ENCODE results near the gene HCN3.
"Not testable (repeated sequence)": the region's sequence is repeated elsewhere in the genome, so short reads cannot be mapped to it uniquely, and the experiment has no call there.

The HCN3 gene

GRCh38 chr1:155327981-155328380 is 50.7 kb downstream of the HCN3 start:
- no peaks in the 10 kb centered on the region for H3K27me3 ChIP-seq (ENCODE audit: insufficient read depth, low read length)
- H3K9me3 ChIP-seq (ENCODE audit: insufficient read depth, low read depth, low read length) = no peaks in the 10 kb centered on the region
- H3K4me1 ChIP-seq (ENCODE audit: insufficient read depth, low read length) = no peaks in the 10 kb centered on the region
- peaks cover 49% of the 10 kb centered on the region for H3K36me3 ChIP-seq (ENCODE audit: insufficient read depth, low read depth, low read length)
- H3K9ac ChIP-seq (ENCODE audit: low read depth, low read length) = no peak overlapping the region
- H3K4me3 ChIP-seq (ENCODE audit: low read length) = no peak overlapping the region
- no peak overlapping the region for H3K27ac ChIP-seq (ENCODE audit: low read length)

DNA sequence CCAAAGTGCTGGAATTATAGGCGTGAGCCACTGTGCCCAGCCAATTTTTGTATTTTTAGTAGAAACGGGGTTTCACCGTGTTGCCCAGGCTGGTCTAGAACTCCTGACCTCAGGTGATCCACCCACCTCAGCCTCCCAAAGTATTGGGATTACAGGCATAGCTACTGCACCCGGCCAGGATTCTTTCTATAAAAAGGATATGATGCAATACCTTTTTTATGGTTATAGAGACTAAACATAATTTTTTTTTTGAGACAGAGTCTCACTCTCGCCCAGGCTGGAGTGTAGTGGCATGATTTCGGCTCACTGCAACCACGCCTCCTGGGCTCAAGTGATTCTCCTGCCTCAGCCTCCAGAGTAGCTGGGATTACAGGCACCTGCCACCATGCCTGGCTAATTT is 51.6 kb downstream of the HCN3 start:
- not testable (repeated sequence) for H3K27me3 ChIP-seq (ENCODE audit: insufficient read depth, low read length); H3K27ac ChIP-seq (ENCODE audit: low read length); H3K9ac ChIP-seq (ENCODE audit: low read depth, low read length); H3K4me3 ChIP-seq (ENCODE audit: low read length); H3K9me3 ChIP-seq (ENCODE audit: insufficient read depth, low read depth, low read length); H3K4me1 ChIP-seq (ENCODE audit: insufficient read depth, low read length)
- peaks cover 53% of the 10 kb centered on the region for H3K36me3 ChIP-seq (ENCODE audit: insufficient read depth, low read depth, low read length)

DNA sequence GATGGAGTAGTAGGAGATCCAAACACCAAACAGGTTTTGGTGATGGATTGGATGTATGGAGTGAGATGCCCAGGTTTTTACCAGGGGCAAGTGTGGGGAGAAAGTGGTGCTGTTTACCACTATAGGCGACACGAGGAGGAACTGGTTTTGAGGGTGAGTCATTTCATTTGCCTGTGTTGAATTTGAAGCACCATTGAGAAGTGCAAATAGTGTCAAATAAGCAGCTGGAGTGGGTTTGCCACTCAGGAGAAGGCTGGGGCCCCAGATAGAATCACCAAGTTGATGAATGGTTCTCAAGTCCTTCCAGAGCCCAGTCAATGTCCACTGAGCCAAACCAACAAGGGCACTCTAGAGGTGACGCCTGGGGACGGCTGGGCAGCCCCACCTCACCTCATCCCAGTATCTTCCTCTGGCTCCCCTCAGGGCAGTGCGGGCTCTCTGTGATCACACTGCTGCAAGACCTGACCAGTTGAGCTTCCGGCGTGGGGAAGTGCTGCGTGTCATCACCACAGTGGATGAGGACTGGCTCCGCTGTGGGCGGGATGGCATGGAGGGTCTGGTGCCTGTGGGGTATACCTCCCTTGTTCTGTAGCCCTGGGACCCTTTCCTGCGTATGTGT is 52.8 kb downstream of the HCN3 start:
- H3K27ac ChIP-seq (ENCODE audit: low read length) = no peak overlapping the region
- H3K4me3 ChIP-seq (ENCODE audit: low read length) = no peak overlapping the region
- no peak overlapping the region for H3K9ac ChIP-seq (ENCODE audit: low read depth, low read length)
- no peaks in the 10 kb centered on the region for H3K9me3 ChIP-seq (ENCODE audit: insufficient read depth, low read depth, low read length)
- H3K36me3 ChIP-seq (ENCODE audit: insufficient read depth, low read depth, low read length) = peaks cover 60% of the 10 kb centered on the region
- H3K4me1 ChIP-seq (ENCODE audit: insufficient read depth, low read length) = no peaks in the 10 kb centered on the region
- no peaks in the 10 kb centered on the region for H3K27me3 ChIP-seq (ENCODE audit: insufficient read depth, low read length)

DNA sequence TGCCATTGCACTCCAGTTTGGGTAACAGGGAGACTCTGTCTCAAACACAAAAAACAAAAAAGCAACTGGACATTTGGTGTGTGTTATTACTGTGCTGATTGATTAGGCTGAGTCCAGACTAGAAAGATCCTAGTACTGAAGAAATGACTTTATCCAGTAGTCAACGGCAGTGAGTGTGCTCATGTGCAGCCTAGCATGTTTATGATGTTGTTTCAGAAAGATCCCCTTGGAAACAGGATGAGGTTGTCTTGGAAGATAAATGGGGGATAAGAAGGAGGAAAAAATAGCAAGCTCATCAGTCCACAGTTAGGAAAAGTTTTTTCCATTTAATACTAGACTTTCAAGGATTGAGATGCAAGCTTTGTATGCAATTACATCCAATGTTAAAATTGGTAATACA is 57.7 kb downstream of the HCN3 start:
- H3K4me3 ChIP-seq (ENCODE audit: low read length) = no peak overlapping the region
- peaks cover 73% of the 10 kb centered on the region for H3K36me3 ChIP-seq (ENCODE audit: insufficient read depth, low read depth, low read length)
- no peaks in the 10 kb centered on the region for H3K9me3 ChIP-seq (ENCODE audit: insufficient read depth, low read depth, low read length)
- H3K27me3 ChIP-seq (ENCODE audit: insufficient read depth, low read length) = no peaks in the 10 kb centered on the region
- no peak overlapping the region for H3K27ac ChIP-seq (ENCODE audit: low read length)
- H3K9ac ChIP-seq (ENCODE audit: low read depth, low read length) = no peak overlapping the region
- no peaks in the 10 kb centered on the region for H3K4me1 ChIP-seq (ENCODE audit: insufficient read depth, low read length)
